ENCODE results near the gene NCAM2. TPM values are rescaled to one million over a fixed set of nuclear protein-coding genes. Genes with fewer than 3 reads are reported as not detected.

NCAM2 gene
- total and polyA plus RNA-seq, 2 experiments from 2014 or later, result 1.7 to 6.3 TPM

GRCh38 chr21:20968391-20968790 lies 29.8 kb upstream of the NCAM2 start:
- Histone ChIP-seq H3K79me2 (no peaks in the 10 kb centered on the region), H3K4me1 (ENCODE audit: insufficient read depth) (no peaks in the 10 kb centered on the region), H3K9me3 (ENCODE audit: low read depth) (no peaks in the 10 kb centered on the region), H3K4me2 (no peak overlapping the region), H3K27me3 (no peaks in the 10 kb centered on the region), H3K36me3 (replicated peaks; ENCODE audit: insufficient read depth, low read depth) (no peaks in the 10 kb centered on the region), H4K20me1 (ENCODE audit: insufficient read depth, poor library complexity, severe bottlenecking) (no peaks in the 10 kb centered on the region), H3K27ac (no peak overlapping the region), H3K4me3 (no peak overlapping the region), H3K9me2 (replicated peaks; ENCODE audit: insufficient read depth) (no peaks in the 10 kb centered on the region), H2AFZ (no peak overlapping the region)
- TF ChIP-seq CTCF (IDR thresholded peaks at IDR 0.05; ENCODE audit: poor library complexity) (no peak), EZH2 (IDR thresholded peaks at IDR 0.05; ENCODE audit: borderline replicate concordance) (no peak), EZH2phosphoT487 (IDR thresholded peaks at IDR 0.05; ENCODE audit: low read depth, severe bottlenecking, unreplicated experiment) (no peak)
- WGBS (ENCODE audit: low lambda C conversion rate, missing lambda C conversion rate), result 85% methylated on average over 4 of the region's 4 CpGs
- no peak for DNase-seq (ENCODE audit: low spot score)

GRCh38 chr21:20970691-20971090 lies 27.5 kb upstream of the NCAM2 start:
- no peak overlapping the region for H2AFZ ChIP-seq
- H3K9me3 ChIP-seq (ENCODE audit: low read depth), result no peaks in the 10 kb centered on the region
- WGBS (ENCODE audit: low lambda C conversion rate, missing lambda C conversion rate), result 17% methylated on average over 1 of the region's 1 CpG
- no peaks in the 10 kb centered on the region for H3K79me2 ChIP-seq
- DNase-seq (ENCODE audit: low spot score), result no peak
- no peaks in the 10 kb centered on the region for H3K4me1 ChIP-seq (ENCODE audit: insufficient read depth)
- H3K27me3 ChIP-seq, result no peaks in the 10 kb centered on the region
- TF ChIP-seq CTCF (IDR thresholded peaks at IDR 0.05; ENCODE audit: poor library complexity), result no peak
- TF ChIP-seq EZH2phosphoT487 (IDR thresholded peaks at IDR 0.05; ENCODE audit: low read depth, severe bottlenecking, unreplicated experiment), result no peak
- no peak for TF ChIP-seq EZH2 (IDR thresholded peaks at IDR 0.05; ENCODE audit: borderline replicate concordance)
- H3K4me3 ChIP-seq, result no peak overlapping the region
- H3K27ac ChIP-seq, result no peak overlapping the region
- no peaks in the 10 kb centered on the region for H3K36me3 ChIP-seq (replicated peaks; ENCODE audit: insufficient read depth, low read depth)
- no peaks in the 10 kb centered on the region for H3K9me2 ChIP-seq (replicated peaks; ENCODE audit: insufficient read depth)
- no peak overlapping the region for H3K4me2 ChIP-seq
- no peaks in the 10 kb centered on the region for H4K20me1 ChIP-seq (ENCODE audit: insufficient read depth, poor library complexity, severe bottlenecking)

GRCh38 chr21:20971296-20971921 lies 26.8 kb upstream of the NCAM2 start:
- H3K79me2 ChIP-seq, result no peaks in the 10 kb centered on the region
- H3K4me2 ChIP-seq, result no peak overlapping the region
- no peak overlapping the region for H3K4me3 ChIP-seq
- no peak overlapping the region for H2AFZ ChIP-seq
- peak; percentile 81 for DNase-seq (ENCODE audit: low spot score)
- no peaks in the 10 kb centered on the region for H4K20me1 ChIP-seq (ENCODE audit: insufficient read depth, poor library complexity, severe bottlenecking)
- H3K4me1 ChIP-seq (ENCODE audit: insufficient read depth), result no peaks in the 10 kb centered on the region
- H3K36me3 ChIP-seq (replicated peaks; ENCODE audit: insufficient read depth, low read depth), result no peaks in the 10 kb centered on the region
- 5% methylated on average over 2 of the region's 2 CpGs for WGBS (ENCODE audit: low lambda C conversion rate, missing lambda C conversion rate)
- no peaks in the 10 kb centered on the region for H3K27me3 ChIP-seq
- no peaks in the 10 kb centered on the region for H3K9me2 ChIP-seq (replicated peaks; ENCODE audit: insufficient read depth)
- no peak overlapping the region for H3K27ac ChIP-seq
- TF ChIP-seq EZH2 (IDR thresholded peaks at IDR 0.05; ENCODE audit: borderline replicate concordance), result no peak
- TF ChIP-seq CTCF (IDR thresholded peaks at IDR 0.05; ENCODE audit: poor library complexity), result peak; percentile 79
- no peaks in the 10 kb centered on the region for H3K9me3 ChIP-seq (ENCODE audit: low read depth)

Data from hepatocyte (in vitro differentiated cells).